ENCODE measurements around the gene F3.

The F3 gene

GRCh38 chr1:94552071-94552586, 10.6 kb upstream of the F3 start:
- no peak for DNase-seq

GRCh38 chr1:94551449-94551848, 9.9 kb upstream of the F3 start:
- DNase-seq: no peak

GRCh38 chr1:94550800-94551241, 9.3 kb upstream of the F3 start:
- no peak for DNase-seq

- no peak for DNase-seq
These were observed 8.8 kb upstream of the F3 start for GRCh38 chr1:94550396-94550795.

- no peak for DNase-seq
These were observed 8.1 kb upstream of the F3 start for GRCh38 chr1:94549706-94550105.

- no peak for DNase-seq
These were observed 3.3 kb upstream of the F3 start for GRCh38 chr1:94544706-94545490.

GRCh38 chr1:94543893-94544635, 2.5 kb upstream of the F3 start:
- DNase-seq: no peak

GRCh38 chr1:94543001-94543400, 1.4 kb upstream of the F3 start:
- no peak for DNase-seq

GRCh38 chr1:94542088-94542870, 720 bp upstream of the F3 start:
- peak in 1 of 2 experiments; percentile 14 for DNase-seq

GRCh38 chr1:94540440-94541245, 916 bp downstream of the F3 start:
- DNase-seq: no peak

GRCh38 chr1:94539496-94539895, 2.1 kb downstream of the F3 start:
- peak in 1 of 2 experiments; percentile 10 for DNase-seq

- DNase-seq: no peak
These were observed 3.2 kb downstream of the F3 start for GRCh38 chr1:94538243-94538827.

- no peak for DNase-seq
These were observed 4.3 kb downstream of the F3 start for GRCh38 chr1:94537254-94537653.

- DNase-seq: no peak
These were observed 5.7 kb downstream of the F3 start for GRCh38 chr1:94535879-94536278.

GRCh38 chr1:94535095-94535494, 6.5 kb downstream of the F3 start:
- no peak for DNase-seq

- no peak for DNase-seq
These were observed 9.5 kb downstream of the F3 start for GRCh38 chr1:94532077-94532476.

- DNase-seq: no peak
These were observed 9.9 kb downstream of the F3 start for GRCh38 chr1:94531664-94532063.

- no peak for DNase-seq
These were observed 11.1 kb downstream of the F3 start for GRCh38 chr1:94530373-94530878.

GRCh38 chr1:94529416-94529815, 12.1 kb downstream of the F3 start:
- DNase-seq: no peak

- DNase-seq: no peak
These were observed 12.7 kb downstream of the F3 start for GRCh38 chr1:94528826-94529225.

- peak in 1 of 2 experiments; percentile 31 for DNase-seq
These were observed 13.3 kb downstream of the F3 start for GRCh38 chr1:94528299-94528698.

All from NCI-H446 (cell line).